K562 (cell line): ENCODE measurements around the gene SLC25A29. TPM values are rescaled to one million over a fixed set of nuclear protein-coding genes. Genes with fewer than 3 reads are reported as not detected.

Source experiments
- ATAC-seq: fragments of 200-7000 bp; cut with Tn5 transposase; 3 replicates; pipeline ENCODE4 v1.9.1; 2020; ENCODE audit warnings: moderate library complexity
- BruUV-seq: library from RNA; stranded (reverse); fragments of 400-500 nt; replicated peaks from 2 replicates; lab custom pipeline; 2021; lab: Mats Ljungman, UMichigan
- CTCF ChIA-PET: fragments of 300-600 bp; formaldehyde crosslinking; extraction: SDS; loops from one replicate; lab custom pipeline; 2021; ENCODE audit warnings: low intra/inter-chr PET ratio; lab: Yijun Ruan, JAX
- POLR2A ChIA-PET: fragments of 300-600, 350-650 bp; sonication (Branson Sonifier 250); formaldehyde crosslinking; extraction: SDS; loops from one replicate; lab custom pipeline; 2021; ENCODE audit warnings: antibody characterized with exemption, inconsistent platforms; lab: Yijun Ruan, JAX
- DNase-seq, 4 experiments: peaks; one replicate each; pipeline versions ENCODE4 v3.0.0 to v3.0.0-alpha.2; 2011 to 2018; ENCODE audit warnings: low spot score in 3 of 4, mixed read lengths in 3 of 4; ENCODE audit errors: extremely low read depth in 1 of 4
- FAIRE-seq: peaks from 2 replicates; lab custom pipeline; 2011; peaks lifted over from hg19 to GRCh38; lab: Jason Lieb, UNC
- H2AFZ ChIP-seq: 2 replicates; pipeline ENCODE4 v1.6.0; 2011; ENCODE audit warnings: low read depth, low read length, control low read depth, inconsistent platforms
- H3K27ac ChIP-seq: fragments of 200-600 bp; 3 replicates; pipeline ENCODE4 v1.8.0; 2011; ENCODE audit warnings: low read depth, mild to moderate bottlenecking, control low read depth, inconsistent platforms, low read length, moderate library complexity, mixed read lengths; ENCODE audit errors: extremely low read depth
- H3K27me3 ChIP-seq, 2 experiments: fragments of 300-600 bp in 1 of 2; 2 replicates in 1 of 2; 3 replicates in 1 of 2; pipeline versions ENCODE4 v1.6.0 to v1.8.0; 2011; ENCODE audit warnings: inconsistent platforms in 2 of 2, low read length in 2 of 2, mild to moderate bottlenecking in 1 of 2, mixed read lengths in 1 of 2, moderate library complexity in 1 of 2; ENCODE audit not compliant: control insufficient read depth in 2 of 2, insufficient read depth in 2 of 2
- H3K36me3 ChIP-seq: fragments of 300-600 bp; 3 replicates; pipeline ENCODE4 v1.8.0; 2011; ENCODE audit warnings: mild to moderate bottlenecking, low read length, inconsistent platforms; ENCODE audit not compliant: control insufficient read depth, insufficient read depth
- H3K4me1 ChIP-seq, 2 experiments: fragments of 200-600 bp in 1 of 2; replicated peaks in 1 of 2; 2 replicates in 1 of 2; 3 replicates in 1 of 2; pipeline versions ENCODE4 v1.5.1 to v1.8.0; 2011; ENCODE audit warnings: inconsistent platforms in 2 of 2, low read length in 2 of 2, mild to moderate bottlenecking in 1 of 2, mixed read lengths in 1 of 2, moderate library complexity in 1 of 2; ENCODE audit not compliant: control insufficient read depth in 2 of 2, insufficient read depth in 2 of 2
- H3K4me2 ChIP-seq: 2 replicates; pipeline ENCODE4 v1.6.1; 2011; ENCODE audit warnings: low read length, control low read depth, inconsistent platforms, mixed read lengths; ENCODE audit not compliant: insufficient read depth
- H3K4me3 ChIP-seq: fragments of 200-600 bp; sonication (generic), shearing (Covaris generic); 2 replicates; pipeline ENCODE4 v1.5.1; 2016; ENCODE audit warnings: control low read depth, inconsistent platforms
- H3K79me2 ChIP-seq: fragments of 200-600 bp; 3 replicates; pipeline ENCODE4 v1.8.0; 2011; ENCODE audit warnings: low read length, inconsistent platforms; ENCODE audit not compliant: control insufficient read depth, insufficient read depth
- H3K9ac ChIP-seq, 2 experiments: 2 replicates each; pipeline versions ENCODE4 v1.6.0 to v1.6.1; 2011; ENCODE audit warnings: low read depth in 2 of 2, low read length in 2 of 2, control low read depth in 1 of 2, inconsistent platforms in 1 of 2, mild to moderate bottlenecking in 1 of 2, mixed read lengths in 1 of 2; ENCODE audit not compliant: insufficient read depth in 1 of 2
- H3K9me1 ChIP-seq: one replicate; pipeline ENCODE4 v1.6.0; 2011; ENCODE audit warnings: inconsistent platforms, mild to moderate bottlenecking, low read length, moderate library complexity; ENCODE audit not compliant: control insufficient read depth, insufficient read depth
- H3K9me3 ChIP-seq: replicated peaks from 2 replicates; pipeline ENCODE4 v1.5.1; 2011; ENCODE audit warnings: low read depth, low read length, inconsistent platforms; ENCODE audit not compliant: control insufficient read depth, insufficient read depth
- H4K20me1 ChIP-seq: replicated peaks from 2 replicates; pipeline ENCODE4 v1.6.1; 2011; ENCODE audit warnings: low read length, inconsistent platforms, mixed read lengths; ENCODE audit not compliant: control insufficient read depth, insufficient read depth
- HNRNPH1 ChIP-seq: fragments of 200-400 bp; formaldehyde crosslinking; optimal IDR thresholded peaks from 2 replicates; pipeline ENCODE3; 2017; ENCODE audit warnings: low read depth, mild to moderate bottlenecking, low read length, moderate library complexity
- KLF10 ChIP-seq: fragments of 250-450 bp; sonication (Bioruptor Pico); IDR thresholded peaks from 2 replicates; pipeline ENCODE4 v1.6.1; 2021; ENCODE audit warnings: matching md5 sums
- NR2F6 ChIP-seq: fragments of 450-650 bp; formaldehyde crosslinking; IDR thresholded peaks from 2 replicates; pipeline ENCODE4 v1.4.0; 2020; ENCODE audit warnings: mild to moderate bottlenecking
- PTTG1 ChIP-seq: fragments of 450-650 bp; IDR thresholded peaks from 2 replicates; pipeline ENCODE4 v1.6.1; 2016; ENCODE audit warnings: low read depth, mild to moderate bottlenecking, missing genetic modification characterization, missing compliant biosample characterization
- RBM22 ChIP-seq: fragments of 200-400 bp; formaldehyde crosslinking; IDR thresholded peaks from 2 replicates; pipeline ENCODE4 v1.6.1; 2018; ENCODE audit warnings: low read length, low read depth; ENCODE audit not compliant: poor library complexity, severe bottlenecking
- SAFB2 ChIP-seq: fragments of 200-400 bp; formaldehyde crosslinking; IDR thresholded peaks from 2 replicates; pipeline ENCODE4 v1.6.1; 2018; ENCODE audit warnings: borderline replicate concordance, low read length, low read depth, moderate library complexity; ENCODE audit not compliant: severe bottlenecking
- SUPT5H ChIP-seq: fragments of 450-650 bp; IDR thresholded peaks from 2 replicates; pipeline ENCODE4 v1.6.1; 2016
- WGBS: fragments of 100-300 bp; shearing (Covaris generic); methylation state at CpG from one replicate; pipeline ENCODE4 v1.1.6; 2016; ENCODE audit warnings: low coverage, mixed read lengths; ENCODE audit not compliant: insufficient coverage; ENCODE audit errors: missing lambda C conversion rate; 5-methylcytosine and 5-hydroxymethylcytosine counted together
- in situ Hi-C: fragments of 300-500 bp; cut with MboI; formaldehyde crosslinking; loops from 4 replicates; pipeline ENCODE4 v1.15.0; 2018; ENCODE audit warnings: inconsistent platforms, mixed read lengths
- intact Hi-C: fragments of 100-400 bp; cut with micrococcal nuclease; formaldehyde crosslinking; loops from 2 replicates; pipeline ENCODE4 v1.14.2; 2022
- polyA plus RNA-seq, 8 experiments: library from polyadenylated mRNA; depleted of rRNA in 4 of 8; stranded (reverse) in 5 of 8; unstranded in 3 of 8; fragments of >200 nt; fragmentation: Nextera tagmentation in 2 of 8; fragmentation: Illumina TruSeq in 1 of 8; extraction: Ambion mirVana in 2 of 8; extraction: Trizol in 1 of 8; gene quantifications; 2 replicates each; pipeline versions ENCODE4 v1.2.1 to v1.2.3, GENCODE V29; 2011 to 2014; ENCODE audit warnings: inconsistent platforms in 1 of 8, missing spikeins in 1 of 8
- total RNA-seq, 7 experiments: library from RNA; depleted of rRNA in 6 of 7; stranded (reverse); fragments of >200 nt in 6 of 7; fragmentation: Illumina TruSeq in 2 of 7; extraction: Trizol in 2 of 7; gene quantifications; 2 replicates each; pipeline versions ENCODE4 v1.2.1 to v1.2.3, GENCODE V29; 2011 to 2021; ENCODE audit warnings: low replicate concordance in 1 of 7

Gene SLC25A29
- total and polyA plus RNA-seq, 9 of the 15 experiments (the other 6 are each of a cell fraction or from before 2014, with no cell fraction given) = 0.07 to 17.5 (median 4.8) TPM

GRCh38 chr14:100282083-100282350, 24.2 kb downstream of the SLC25A29 start:
- Histone ChIP-seq H3K4me2 (no peak overlapping the region), H3K27me3 (no peaks in the 10 kb centered on the region), H3K79me2 (peaks cover 32% of the 10 kb centered on the region), H3K4me1 (peaks cover 0 to 30% of the 10 kb centered on the region in 2 experiments; a peak in 3 of 5 replicates), H4K20me1 (0 out of 2 replicates have a peak, but pooled peaks cover 3% of the 10 kb centered on the region), H3K4me3 (no peak overlapping the region), H2AFZ (no peak overlapping the region), H3K36me3 (peaks cover 45% of the 10 kb centered on the region; the same call in 1 of the 3 replicates), H3K9ac (no peak overlapping the region), H3K9me3 (no peaks in the 10 kb centered on the region), H3K9me1 (no peaks in the 10 kb centered on the region), H3K27ac (no peak overlapping the region)
- DNase-seq = no peak
- no peak for ATAC-seq
- intact Hi-C loops (no loop called here), in situ Hi-C loops (no loop called here)
- WGBS = 81% methylated on average over 6 of the region's 7 CpGs
- no TSS peak for BruUV-seq
- CTCF ChIA-PET = no interaction called here
- FAIRE-seq = no peak
- no peak for TF ChIP-seq NR2F6
- TF ChIP-seq RBM22 = peak; percentile 64
- no peak for TF ChIP-seq HNRNPH1
- no peak for TF ChIP-seq PTTG1 (tag)
- TF ChIP-seq KLF10 (CRISPR knock-in tag) = no peak
- TF ChIP-seq SAFB2 = no peak
- 0 out of 2 replicates have a peak, but pooled peaks have one; percentile 2 for TF ChIP-seq SUPT5H
- POLR2A ChIA-PET = interaction anchor here (0.6 kb wide), 1 partner anchor 529 kb away, joined by 3 read pairs; no protein-coding TSS in a partner anchor
